ENCODE results near the gene ZNF32.
"Not testable (repeated sequence)": the region's sequence is repeated elsewhere in the genome, so short reads cannot be mapped to it uniquely, and the experiment has no call there.

Gene ZNF32

DNA sequence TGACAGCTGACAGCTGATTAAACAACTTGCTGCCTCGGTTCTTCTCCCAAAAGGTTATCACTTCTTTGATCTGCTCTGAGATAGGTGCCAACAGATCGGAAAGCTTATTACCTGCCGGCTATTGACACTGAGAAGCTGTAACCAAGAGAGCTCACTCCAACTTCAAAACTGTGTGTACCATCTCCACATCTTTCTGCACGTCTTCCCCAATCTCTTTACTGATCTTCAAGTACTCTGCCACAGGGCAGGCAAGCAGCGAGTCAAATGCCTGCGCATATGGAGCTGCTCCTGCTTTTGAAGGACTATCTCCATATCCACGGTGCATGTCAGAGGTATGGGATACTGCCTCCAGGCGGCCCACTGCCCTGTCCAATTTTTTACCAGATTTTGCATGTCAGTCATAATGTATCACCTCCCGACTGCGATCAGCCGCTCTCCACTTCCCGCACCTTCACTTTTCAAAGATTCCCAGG is 42.8 kb downstream of the ZNF32 start:
- TF ChIP-seq, protein P1, sequence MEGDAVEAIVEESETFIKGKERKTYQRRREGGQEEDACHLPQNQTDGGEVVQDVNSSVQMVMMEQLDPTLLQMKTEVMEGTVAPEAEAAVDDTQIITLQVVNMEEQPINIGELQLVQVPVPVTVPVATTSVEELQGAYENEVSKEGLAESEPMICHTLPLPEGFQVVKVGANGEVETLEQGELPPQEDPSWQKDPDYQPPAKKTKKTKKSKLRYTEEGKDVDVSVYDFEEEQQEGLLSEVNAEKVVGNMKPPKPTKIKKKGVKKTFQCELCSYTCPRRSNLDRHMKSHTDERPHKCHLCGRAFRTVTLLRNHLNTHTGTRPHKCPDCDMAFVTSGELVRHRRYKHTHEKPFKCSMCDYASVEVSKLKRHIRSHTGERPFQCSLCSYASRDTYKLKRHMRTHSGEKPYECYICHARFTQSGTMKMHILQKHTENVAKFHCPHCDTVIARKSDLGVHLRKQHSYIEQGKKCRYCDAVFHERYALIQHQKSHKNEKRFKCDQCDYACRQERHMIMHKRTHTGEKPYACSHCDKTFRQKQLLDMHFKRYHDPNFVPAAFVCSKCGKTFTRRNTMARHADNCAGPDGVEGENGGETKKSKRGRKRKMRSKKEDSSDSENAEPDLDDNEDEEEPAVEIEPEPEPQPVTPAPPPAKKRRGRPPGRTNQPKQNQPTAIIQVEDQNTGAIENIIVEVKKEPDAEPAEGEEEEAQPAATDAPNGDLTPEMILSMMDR (IDR thresholded peaks at IDR 0.05; ENCODE audit: insufficient read depth, missing control alignments) = no peak
- FAIRE-seq (no peak), DNase-seq (ENCODE audit: insufficient read length, low spot score) (no peak)

DNA sequence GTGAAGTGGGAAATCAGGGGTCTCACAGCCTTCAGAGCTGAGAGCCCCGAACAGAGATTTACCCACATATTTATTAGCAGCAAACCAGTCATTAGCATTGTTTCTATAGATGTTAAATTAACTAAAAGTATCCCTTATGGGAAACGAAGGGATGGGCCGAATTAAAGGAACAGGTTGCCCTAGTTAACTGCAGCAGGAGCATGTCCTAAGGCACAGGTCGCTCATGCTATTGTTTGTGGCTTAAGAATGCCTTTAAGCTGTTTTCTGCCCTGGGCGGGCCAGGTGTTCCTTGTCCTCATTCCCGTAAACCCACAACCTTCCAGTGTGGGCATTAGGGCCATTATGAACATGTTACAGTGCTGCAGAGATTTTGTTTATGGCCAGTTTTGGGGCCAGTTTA is 47.1 kb downstream of the ZNF32 start:
- not testable (repeated sequence) for FAIRE-seq

DNA sequence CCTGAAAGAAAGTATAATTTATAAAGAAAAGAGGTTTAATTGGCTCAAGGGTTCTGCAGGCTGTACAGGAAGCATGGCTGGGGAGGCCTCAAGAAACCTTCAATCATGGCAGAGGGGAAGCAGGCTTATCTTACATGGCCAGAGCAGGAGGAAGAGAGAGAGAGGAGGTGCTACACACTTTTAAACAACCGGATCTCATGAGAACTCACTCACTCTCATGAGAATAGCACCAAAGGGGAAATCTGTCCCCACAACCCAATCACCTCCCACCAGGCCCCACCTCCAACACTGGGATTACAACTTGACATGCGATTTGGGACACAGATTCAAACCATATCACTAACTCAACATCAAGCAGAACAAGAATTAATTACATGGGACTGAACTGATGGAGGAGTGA is 49.3 kb downstream of the ZNF32 start:
- TF ChIP-seq, protein P1 (IDR thresholded peaks at IDR 0.05; ENCODE audit: insufficient read depth, missing control alignments) = no peak
- no peak for FAIRE-seq
- no peak for DNase-seq (ENCODE audit: insufficient read length, low spot score)

More for the DNA sequence above, 47.1 kb downstream of the ZNF32 start:
- not testable (repeated sequence) for DNase-seq (ENCODE audit: insufficient read length, low spot score)

DNA sequence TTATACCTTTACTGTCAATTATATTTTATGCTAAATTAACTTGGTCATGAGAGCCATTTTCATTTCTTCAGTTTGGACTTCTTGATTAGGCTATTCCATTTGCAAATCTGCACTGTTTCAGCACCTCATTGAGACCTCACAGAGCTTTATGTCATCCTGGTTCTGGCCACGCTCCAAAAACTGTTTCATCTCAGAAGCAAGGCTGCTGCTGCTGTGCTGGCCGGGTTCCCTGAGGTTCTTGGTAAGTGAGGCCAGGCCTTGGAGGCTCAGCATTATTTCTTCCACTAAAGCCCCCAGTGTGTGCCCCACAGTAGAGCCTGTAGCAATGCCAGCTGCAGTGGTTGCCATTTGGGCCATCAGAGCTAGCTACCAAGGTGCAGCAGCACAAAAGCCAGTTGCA is 50.2 kb downstream of the ZNF32 start:
- FAIRE-seq (no peak), DNase-seq (ENCODE audit: insufficient read length, low spot score) (no peak)
- TF ChIP-seq, protein P1 (IDR thresholded peaks at IDR 0.05; ENCODE audit: insufficient read depth, missing control alignments) = no peak

DNA sequence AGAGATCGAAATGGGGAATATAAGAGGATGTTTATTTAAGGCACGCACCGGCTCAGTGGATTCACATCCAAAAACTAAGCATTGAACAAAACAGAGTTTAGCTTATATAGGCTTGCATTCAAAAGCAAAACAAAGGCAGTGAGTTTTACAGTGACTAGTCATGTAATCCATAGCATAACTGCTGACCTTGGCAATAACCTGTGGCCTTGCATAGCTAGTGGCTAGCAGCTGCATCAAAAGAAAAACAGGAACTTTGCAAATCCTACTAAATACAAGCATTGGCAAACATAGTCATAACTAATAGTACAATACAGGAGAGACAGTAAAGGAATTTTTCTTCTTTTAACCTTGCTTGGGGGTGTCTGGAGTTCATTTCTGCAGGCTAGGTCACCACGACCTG is 52.1 kb downstream of the ZNF32 start:
- no peak for DNase-seq (ENCODE audit: insufficient read length, low spot score)
- no peak for FAIRE-seq
- TF ChIP-seq, protein P1 (IDR thresholded peaks at IDR 0.05; ENCODE audit: insufficient read depth, missing control alignments) = no peak

DNA sequence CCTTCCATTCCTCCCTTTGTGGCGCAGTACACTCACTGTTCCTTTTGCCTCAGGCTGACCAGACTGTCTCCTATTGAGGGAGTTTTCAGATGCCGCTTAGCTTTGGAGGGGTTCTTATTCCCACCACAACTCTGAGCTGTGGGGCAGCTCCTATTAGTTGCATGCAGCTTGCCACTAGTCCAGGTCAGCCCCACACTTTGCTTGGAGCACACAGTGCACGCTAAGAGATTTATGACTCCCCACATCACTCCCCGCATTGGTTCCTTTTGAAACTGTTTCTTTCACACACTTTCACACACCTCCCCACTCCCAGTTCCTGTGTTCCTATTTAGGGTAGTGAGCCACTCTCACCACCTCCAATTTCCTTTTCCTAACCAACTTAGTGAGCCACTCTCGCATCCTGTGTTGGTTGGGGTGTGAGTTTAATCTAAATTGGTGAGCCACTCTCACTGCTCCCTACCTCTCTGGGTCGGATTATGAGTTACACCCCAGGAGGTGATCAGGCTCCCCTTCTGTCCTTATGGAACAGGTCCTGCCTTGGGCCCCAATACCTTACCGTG is 52.9 kb downstream of the ZNF32 start:
- FAIRE-seq (no peak), DNase-seq (ENCODE audit: insufficient read length, low spot score) (no peak)
- TF ChIP-seq, protein P1 (IDR thresholded peaks at IDR 0.05; ENCODE audit: insufficient read depth, missing control alignments) = no peak

DNA sequence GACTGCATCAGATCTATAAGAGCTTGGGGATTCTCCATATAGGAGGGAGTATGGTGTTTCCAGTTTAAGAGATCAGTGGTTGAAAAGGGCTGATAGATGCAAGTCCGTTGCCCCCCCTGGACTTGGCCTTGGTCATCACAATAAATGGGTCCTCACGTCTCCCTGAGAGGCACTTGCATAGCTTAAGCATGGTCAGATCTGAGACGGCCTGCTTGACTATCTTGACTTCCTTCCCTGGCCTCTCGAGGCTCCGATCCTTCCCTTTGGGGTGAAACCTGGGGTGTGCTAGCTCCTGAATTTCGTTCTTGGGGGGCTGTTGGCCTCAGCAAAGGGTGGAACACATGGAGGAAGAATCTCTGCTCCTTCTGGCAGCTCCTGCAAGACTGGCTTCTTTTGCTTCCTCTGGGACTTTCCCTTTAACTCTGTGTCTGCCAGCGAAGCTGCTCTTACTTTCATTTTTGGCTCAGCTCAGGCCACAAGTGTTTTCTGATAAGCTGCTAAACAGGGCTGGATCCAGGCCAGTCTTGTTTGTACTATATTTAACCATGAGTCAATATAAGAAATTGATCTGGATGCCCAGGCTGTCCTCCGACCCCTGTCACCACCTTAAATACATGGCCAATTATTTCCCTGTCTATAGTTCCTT is 53.6 kb downstream of the ZNF32 start:
- no peak for FAIRE-seq

More for the DNA sequence above, 53.6 kb downstream of the ZNF32 start:
- TF ChIP-seq, protein P1 (IDR thresholded peaks at IDR 0.05; ENCODE audit: insufficient read depth, missing control alignments) = no peak
- DNase-seq (ENCODE audit: insufficient read length, low spot score) = no peak

Data from D721Med (cell line).